ENCODE measurements around the gene ZNRF1. TPM values are rescaled to one million over a fixed set of nuclear protein-coding genes. Genes with fewer than 3 reads are reported as not detected.

The ZNRF1 gene
- total RNA-seq, 1 donor from 2014 or later, result 26.8 TPM

GRCh38 chr16:75048054-75048453 is 49.2 kb downstream of the ZNRF1 start:
- TF ChIP-seq, protein P1, sequence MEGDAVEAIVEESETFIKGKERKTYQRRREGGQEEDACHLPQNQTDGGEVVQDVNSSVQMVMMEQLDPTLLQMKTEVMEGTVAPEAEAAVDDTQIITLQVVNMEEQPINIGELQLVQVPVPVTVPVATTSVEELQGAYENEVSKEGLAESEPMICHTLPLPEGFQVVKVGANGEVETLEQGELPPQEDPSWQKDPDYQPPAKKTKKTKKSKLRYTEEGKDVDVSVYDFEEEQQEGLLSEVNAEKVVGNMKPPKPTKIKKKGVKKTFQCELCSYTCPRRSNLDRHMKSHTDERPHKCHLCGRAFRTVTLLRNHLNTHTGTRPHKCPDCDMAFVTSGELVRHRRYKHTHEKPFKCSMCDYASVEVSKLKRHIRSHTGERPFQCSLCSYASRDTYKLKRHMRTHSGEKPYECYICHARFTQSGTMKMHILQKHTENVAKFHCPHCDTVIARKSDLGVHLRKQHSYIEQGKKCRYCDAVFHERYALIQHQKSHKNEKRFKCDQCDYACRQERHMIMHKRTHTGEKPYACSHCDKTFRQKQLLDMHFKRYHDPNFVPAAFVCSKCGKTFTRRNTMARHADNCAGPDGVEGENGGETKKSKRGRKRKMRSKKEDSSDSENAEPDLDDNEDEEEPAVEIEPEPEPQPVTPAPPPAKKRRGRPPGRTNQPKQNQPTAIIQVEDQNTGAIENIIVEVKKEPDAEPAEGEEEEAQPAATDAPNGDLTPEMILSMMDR (conservative IDR thresholded peaks at IDR 0.05; ENCODE audit: low read depth, low read length), result no peak
- no peak for DNase-seq (ENCODE audit: low read depth)
- no peak overlapping the region for H3K4me3 ChIP-seq (ENCODE audit: low read depth, low read length)

DNA sequence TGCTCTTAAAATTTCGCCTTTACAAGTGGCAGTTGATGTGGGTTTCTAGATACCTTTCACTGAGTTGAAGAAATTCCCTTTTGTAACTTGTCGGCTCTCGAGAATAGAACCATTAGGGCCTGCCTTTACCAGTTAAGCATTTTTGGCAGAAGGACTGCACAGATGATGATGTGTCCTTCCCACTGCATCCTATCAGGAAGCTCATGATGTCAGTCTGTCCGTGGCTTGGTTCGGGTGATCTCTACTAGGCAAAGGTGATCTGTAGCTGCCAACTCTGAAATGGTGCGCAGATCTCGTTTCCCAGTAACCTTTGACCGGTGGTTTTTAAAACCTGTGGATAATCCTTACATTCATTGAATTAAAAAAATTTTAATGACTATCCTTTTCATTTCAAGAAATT is 49.7 kb downstream of the ZNRF1 start:
- TF ChIP-seq, protein P1 (conservative IDR thresholded peaks at IDR 0.05; ENCODE audit: low read depth, low read length), result no peak
- H3K4me3 ChIP-seq (ENCODE audit: low read depth, low read length), result no peak overlapping the region
- DNase-seq (ENCODE audit: low read depth), result no peak

DNA sequence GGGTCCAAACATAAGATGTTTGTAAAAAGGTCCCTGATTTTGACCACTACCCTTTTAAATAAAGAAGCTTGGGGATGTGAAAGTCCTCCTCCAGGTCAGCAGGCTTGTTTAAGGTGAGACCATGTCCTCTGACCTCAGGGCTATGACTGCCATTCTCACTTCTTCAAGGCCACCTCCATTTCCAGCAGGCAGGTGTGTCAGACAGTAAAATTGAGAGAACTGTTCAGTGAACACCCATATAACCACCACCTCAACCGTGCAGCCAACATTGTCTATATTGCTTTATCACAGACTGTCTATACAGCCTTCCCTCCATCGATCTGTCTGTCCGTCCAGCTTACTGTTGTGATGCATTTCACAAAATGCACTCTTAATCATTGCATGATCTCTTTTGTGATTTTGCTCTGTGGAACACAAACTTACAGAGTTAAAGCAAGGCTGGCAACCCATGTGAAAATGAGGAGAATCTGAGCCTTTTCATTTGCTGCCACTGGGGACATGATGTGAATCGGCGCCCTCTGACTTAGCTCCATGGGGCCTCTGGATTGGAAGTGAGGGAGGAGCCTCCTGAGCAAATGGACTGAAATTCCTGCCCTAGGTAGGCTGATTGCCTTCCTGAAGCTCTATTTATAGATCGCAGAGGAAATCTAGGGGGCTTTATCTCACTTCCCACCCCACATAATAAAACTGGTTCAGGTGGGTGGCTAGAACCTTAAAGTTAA is 53.8 kb downstream of the ZNRF1 start:
- no peak for DNase-seq (ENCODE audit: low read depth)
- TF ChIP-seq, protein P1 (conservative IDR thresholded peaks at IDR 0.05; ENCODE audit: low read depth, low read length), result no peak
- no peak overlapping the region for H3K4me3 ChIP-seq (ENCODE audit: low read depth, low read length)

DNA sequence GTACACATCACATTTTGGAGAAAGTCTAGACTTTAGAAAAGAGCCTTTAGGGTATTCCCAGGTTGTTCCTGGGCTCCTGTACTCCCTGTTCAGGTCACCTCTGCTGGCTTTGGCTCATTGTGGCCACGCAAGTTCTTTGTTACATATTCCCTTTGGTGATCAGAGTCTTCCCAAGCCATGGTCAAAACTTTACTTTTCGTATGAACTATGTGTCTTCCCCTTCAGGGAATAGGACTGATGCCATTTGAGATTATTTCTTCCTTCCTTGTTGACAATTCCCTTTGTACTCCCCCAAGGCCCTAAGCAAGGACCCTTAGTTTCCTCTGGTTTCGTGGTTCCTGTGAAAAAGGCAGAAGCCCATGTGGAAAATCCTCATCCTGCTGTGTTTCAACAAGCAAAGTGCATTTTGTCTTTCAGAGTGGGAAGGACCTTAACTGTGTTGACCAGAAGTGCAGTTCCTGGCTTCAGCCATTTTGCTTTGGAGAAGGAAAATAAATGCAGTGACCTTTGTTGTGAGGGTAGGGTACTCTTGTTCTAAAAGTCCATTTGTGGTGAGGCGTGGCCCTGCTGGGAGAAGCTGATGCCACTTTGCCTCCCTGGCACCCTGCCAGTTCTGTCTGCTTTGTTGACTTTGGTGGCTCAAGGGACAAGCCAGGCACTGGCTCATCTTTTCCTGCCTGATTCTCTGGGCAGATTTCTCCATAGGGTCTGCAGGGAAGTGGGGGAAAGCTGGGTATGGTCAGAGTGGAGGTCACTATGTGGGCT is 55.1 kb downstream of the ZNRF1 start:
- TF ChIP-seq, protein P1 (conservative IDR thresholded peaks at IDR 0.05; ENCODE audit: low read depth, low read length), result no peak
- no peak overlapping the region for H3K4me3 ChIP-seq (ENCODE audit: low read depth, low read length)
- DNase-seq (ENCODE audit: low read depth), result no peak

GRCh38 chr16:75054556-75054947 is 55.7 kb downstream of the ZNRF1 start:
- TF ChIP-seq, protein P1 (conservative IDR thresholded peaks at IDR 0.05; ENCODE audit: low read depth, low read length), result no peak
- H3K4me3 ChIP-seq (ENCODE audit: low read depth, low read length), result no peak overlapping the region
- DNase-seq (ENCODE audit: low read depth), result no peak

DNA sequence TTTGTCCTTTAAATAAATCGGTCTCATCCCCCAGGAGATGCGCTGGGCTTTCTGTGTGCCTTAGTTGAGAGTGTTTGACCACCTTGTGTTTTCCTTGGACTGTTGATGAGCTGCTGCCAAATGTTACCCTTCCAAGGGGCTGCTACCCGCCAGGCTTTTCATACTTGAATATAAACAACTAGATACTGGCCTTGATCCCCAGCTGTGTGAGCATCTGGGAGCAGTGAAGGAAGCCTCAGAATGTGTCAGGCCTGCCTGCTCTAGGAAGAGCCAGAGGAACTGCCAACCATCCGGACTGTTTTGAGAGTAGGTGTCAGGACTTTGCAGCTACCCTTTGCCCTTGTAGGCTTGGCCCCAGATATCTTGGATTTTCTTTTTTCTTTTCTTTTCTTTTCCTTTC is 60.0 kb downstream of the ZNRF1 start:
- DNase-seq (ENCODE audit: low read depth), result no peak
- TF ChIP-seq, protein P1 (conservative IDR thresholded peaks at IDR 0.05; ENCODE audit: low read depth, low read length), result no peak
- H3K4me3 ChIP-seq (ENCODE audit: low read depth, low read length), result no peak overlapping the region
